Measurements from ENCODE around the gene ITGA5. TPM values are rescaled to one million over a fixed set of nuclear protein-coding genes. Genes with fewer than 3 reads are reported as not detected.

ITGA5 gene
- total RNA-seq, 1 experiment from 2014 or later, result 75.8 TPM

GRCh38 chr12:54358945-54359761 lies 59.9 kb downstream of the ITGA5 start:
- Histone ChIP-seq H3K27me3 (ENCODE audit: control insufficient read depth, insufficient read depth, low read length) (no peaks in the 10 kb centered on the region), H3K4me3 (ENCODE audit: low read depth in 2 of 2, low read length in 2 of 2) (peak overlapping the region; percentile 75 to 85), H3K4me1 (ENCODE audit: control insufficient read depth, insufficient read depth, low read length) (peaks cover 32% of the 10 kb centered on the region), H3K9me3 (ENCODE audit: control insufficient read depth, insufficient read depth, low read depth, low read length) (no peaks in the 10 kb centered on the region), H3K27ac (ENCODE audit: low read length) (peak overlapping the region; percentile 99), H3K36me3 (ENCODE audit: control insufficient read depth, insufficient read depth, low read length) (no peaks in the 10 kb centered on the region)
- TF ChIP-seq CTCF (IDR thresholded peaks at IDR 0.05), result no peak
- 0 out of 2 replicates have a peak, but pooled peaks have one; percentile 33 for TF ChIP-seq TCF7L2 (IDR thresholded peaks at IDR 0.05; ENCODE audit: low read depth, low read length)
- peak; percentile 81; the same call in 1 of the 2 replicates for TF ChIP-seq SIN3A (IDR thresholded peaks at IDR 0.05; ENCODE audit: borderline replicate concordance, insufficient read depth, low read depth, low read length)
- TF ChIP-seq POLR2AphosphoS5 (IDR thresholded peaks at IDR 0.05; ENCODE audit: low read depth, low read length), result peak; percentile 55; the same call in 1 of the 2 replicates
- in situ Hi-C loops (cut with HindIII; ENCODE audit: low pct_unique_long_range_greater_than_20kb, low sequenced_read_pairs), result no loop called here
- DNase-seq (ENCODE audit: low read depth, low spot score) (peak; percentile 98), ATAC-seq (peak; percentile 96)
- CTCF ChIA-PET, result interaction anchor here (0.6 to 1.3 kb wide), 6 partner anchors 9 to 144 kb away, joined by 3 to 8 read pairs (median 3); partner anchors contain the start of gene COPZ1
- POLR2A ChIA-PET, result no interaction called here
- intact Hi-C loops (cut with micrococcal nuclease; ENCODE audit: unreplicated experiment), result no loop called here
- BruUV-seq (replicated peaks), result TSS peak; percentile 90

- BruUV-seq (replicated peaks), result TSS peak; percentile 96
- POLR2A ChIA-PET, result no interaction called here
These were observed 60.7 kb downstream of the ITGA5 start for GRCh38 chr12:54358191-54358944.

More at GRCh38 chr12:54358191-54358944, 60.7 kb downstream of the ITGA5 start:
- Histone ChIP-seq H3K4me3 (ENCODE audit: low read depth in 2 of 2, low read length in 2 of 2) (peak overlapping the region; percentile 75 to 85), H3K27me3 (ENCODE audit: control insufficient read depth, insufficient read depth, low read length) (no peaks in the 10 kb centered on the region), H3K9me3 (ENCODE audit: control insufficient read depth, insufficient read depth, low read depth, low read length) (no peaks in the 10 kb centered on the region), H3K4me1 (ENCODE audit: control insufficient read depth, insufficient read depth, low read length) (peaks cover 34% of the 10 kb centered on the region), H3K36me3 (ENCODE audit: control insufficient read depth, insufficient read depth, low read length) (no peaks in the 10 kb centered on the region), H3K27ac (ENCODE audit: low read length) (peak overlapping the region; percentile 99)
- ATAC-seq (0 out of 2 replicates have a peak, but pooled peaks have one; percentile 0), DNase-seq (ENCODE audit: low read depth, low spot score) (no peak)
- CTCF ChIA-PET, result interaction anchor here (0.5 to 2.0 kb wide), 6 partner anchors 21 to 152 kb away, joined by 3 to 6 read pairs (median 3); partner anchors contain the start of gene COPZ1
- intact Hi-C loops (cut with micrococcal nuclease; ENCODE audit: unreplicated experiment) (no loop called here), in situ Hi-C loops (cut with HindIII; ENCODE audit: low pct_unique_long_range_greater_than_20kb, low sequenced_read_pairs) (no loop called here)
- TF ChIP-seq CTCF (IDR thresholded peaks at IDR 0.05), result no peak
- TF ChIP-seq SIN3A (IDR thresholded peaks at IDR 0.05; ENCODE audit: borderline replicate concordance, insufficient read depth, low read depth, low read length), result no peak
- no peak for TF ChIP-seq POLR2AphosphoS5 (IDR thresholded peaks at IDR 0.05; ENCODE audit: low read depth, low read length)
- no peak for TF ChIP-seq TCF7L2 (IDR thresholded peaks at IDR 0.05; ENCODE audit: low read depth, low read length)
- TF ChIP-seq REST (IDR thresholded peaks at IDR 0.05; ENCODE audit: insufficient read depth in 1 of 2, low read depth in 2 of 2, low read length in 1 of 2), result no peak

Data from Panc1 (cell line).